Lung microvascular endothelial cell (primary cell): Measurements from ENCODE around the gene GLDC. TPM values are rescaled to one million over a fixed set of nuclear protein-coding genes. Genes with fewer than 3 reads are reported as not detected.
A peak's percentile ranks its signal among the peaks of the same experiment; 100 is the strongest.
"Not testable (repeated sequence)": the region's sequence is repeated elsewhere in the genome, so short reads cannot be mapped to it uniquely, and the experiment has no call there.

Experiments
- DNase-seq, 2 donors: peaks; one replicate each; pipeline versions ENCODE4 v3.0.0 to v3.0.0-alpha.2; 2010; ENCODE audit warnings: low read depth in 2 of 2
- total RNA-seq: library from RNA; depleted of rRNA; stranded (reverse); fragments of >200 nt; gene quantifications from 2 replicates; pipeline ENCODE4 v1.2.1, GENCODE V29; 2014

Gene GLDC
- 1.8 and 3.5 TPM in 2 replicates for total RNA-seq

DNA sequence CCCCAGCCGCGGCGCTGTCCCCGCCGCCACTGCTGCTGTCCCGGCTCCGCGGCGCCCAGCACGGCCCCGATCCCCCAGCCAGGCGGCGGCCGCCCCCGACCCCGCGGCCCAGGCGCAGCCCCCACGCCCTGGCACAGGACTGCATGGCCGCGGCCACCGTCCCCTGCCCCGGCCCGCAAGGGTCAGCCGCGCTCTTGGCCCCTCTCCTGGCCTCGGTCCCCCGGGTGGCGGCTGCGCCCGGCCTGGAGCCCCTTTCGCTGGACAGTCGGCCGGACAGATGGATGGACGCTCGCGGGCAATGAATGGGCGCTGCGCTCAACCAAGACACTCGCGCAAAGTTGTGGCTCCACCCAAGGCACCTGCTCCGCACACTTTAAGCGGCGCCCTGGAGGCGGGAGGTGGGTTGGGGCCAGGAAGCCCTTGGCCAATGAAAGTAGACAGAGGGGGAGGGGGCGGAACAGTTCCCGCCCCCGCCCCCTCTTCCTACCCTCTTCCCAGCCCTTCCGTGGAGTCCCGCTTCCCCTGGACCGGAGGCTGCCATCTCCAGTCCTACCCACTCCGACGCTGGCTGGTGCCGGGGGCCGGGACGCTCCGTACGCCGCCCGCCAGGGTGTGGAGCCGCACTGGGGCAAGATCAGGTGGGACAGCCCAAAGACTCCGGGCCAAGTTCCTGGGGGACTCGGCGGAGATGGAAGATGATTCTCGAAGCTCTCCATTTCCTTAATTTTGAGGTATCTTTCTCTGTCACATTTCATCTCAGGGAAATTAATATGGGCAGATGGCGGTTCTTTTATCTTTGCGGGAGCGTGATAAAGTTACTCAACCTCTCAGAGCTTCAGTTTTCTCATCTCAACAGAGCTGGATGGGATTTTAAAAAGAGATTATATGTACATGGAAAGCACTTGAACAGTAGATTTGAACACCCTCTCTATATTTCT, at the start of gene GLDC:
Gene GLDC, minus strand, starts transcription at position 375 of the 938 bp plus-strand sequence. Its CDS starts 230 bp downstream, at position 145.
- peak in 1 of 2 donors; percentile 41 for DNase-seq

DNA sequence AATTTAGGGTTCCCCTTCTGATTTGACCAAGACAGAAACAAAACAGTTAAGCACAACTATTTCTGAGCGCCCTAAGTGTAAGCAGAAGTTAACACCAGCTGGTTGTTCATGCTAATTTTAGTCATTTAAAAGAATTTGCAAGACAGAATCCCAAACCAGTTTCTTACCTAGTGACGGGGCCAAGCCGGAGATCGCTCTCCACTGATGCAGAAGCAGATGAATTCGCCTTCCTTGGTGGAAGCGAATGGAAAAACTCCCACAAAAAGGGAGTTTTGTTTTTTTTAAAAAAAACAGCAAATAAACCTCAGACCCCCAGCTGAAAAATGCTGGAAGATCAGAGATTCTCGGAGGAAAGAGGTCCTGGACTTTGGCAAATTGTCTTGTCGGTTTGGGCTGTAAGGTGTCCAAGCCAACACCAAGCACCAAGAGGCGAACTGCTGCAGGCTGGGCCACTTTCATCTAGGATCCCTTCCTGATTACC, 47.4 kb upstream of the GLDC start:
- no peak for DNase-seq

- DNase-seq, result no peak
These were observed 46.9 kb upstream of the GLDC start for GRCh38 chr9:6692433-6692832.

- not testable (repeated sequence) for DNase-seq
These were observed 45.1 kb upstream of the GLDC start for GRCh38 chr9:6690675-6691070.

DNA sequence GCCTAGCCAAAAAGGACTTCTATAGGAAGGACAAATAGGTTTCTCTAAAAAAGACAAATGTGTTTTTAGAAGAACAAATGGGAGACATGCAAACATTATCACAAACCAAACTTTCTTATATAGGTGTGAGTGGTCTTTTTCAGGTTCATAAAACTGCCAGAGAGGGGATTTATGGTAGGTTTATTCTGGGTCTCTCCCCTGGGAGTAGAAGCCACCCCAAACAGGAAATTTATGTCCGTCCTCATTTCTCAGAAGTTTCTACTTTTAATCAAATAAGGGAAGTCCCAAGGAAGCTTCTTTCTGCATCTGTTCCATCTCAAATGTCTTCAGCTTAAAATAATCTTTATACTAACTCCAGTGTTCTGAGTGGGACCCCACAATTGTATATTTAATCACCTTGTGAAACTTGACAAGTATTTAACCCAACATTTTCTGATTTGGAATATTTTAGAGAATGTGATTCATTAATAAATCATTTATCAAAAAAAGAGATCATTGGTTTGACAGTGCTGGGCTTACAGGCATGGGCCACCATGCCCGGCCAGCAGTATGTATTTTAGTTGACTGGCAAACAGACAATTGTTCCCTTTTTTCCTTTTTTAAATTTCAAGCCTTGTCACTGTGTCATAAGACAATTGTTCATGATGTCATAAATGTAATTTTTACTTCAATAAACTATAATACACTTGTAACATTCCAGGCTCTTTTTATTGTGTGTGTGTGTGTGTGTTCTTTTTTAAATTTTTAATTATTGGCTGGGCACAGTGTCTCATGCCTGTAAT, 44.6 kb upstream of the GLDC start:
- no peak for DNase-seq

DNA sequence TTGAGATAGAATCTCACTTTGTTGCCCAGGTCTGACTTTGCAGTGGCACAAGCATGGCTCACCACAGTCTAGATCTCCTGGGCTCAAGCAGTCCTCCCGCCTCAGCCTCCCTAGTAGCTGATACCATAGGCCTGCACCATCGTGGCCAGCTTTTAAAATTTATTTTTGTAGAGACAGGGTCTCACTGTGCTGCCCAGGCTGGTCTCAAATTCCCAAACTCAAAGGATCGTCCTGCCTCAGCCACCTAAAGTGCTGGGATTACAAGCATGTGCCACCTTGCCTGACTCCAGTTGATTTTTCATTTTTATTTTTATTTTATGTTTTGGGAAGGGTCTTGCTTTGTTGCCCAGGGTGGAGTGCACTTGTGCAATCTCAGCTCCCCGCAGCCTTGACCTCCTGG, 41.7 kb upstream of the GLDC start:
- no peak for DNase-seq

DNA sequence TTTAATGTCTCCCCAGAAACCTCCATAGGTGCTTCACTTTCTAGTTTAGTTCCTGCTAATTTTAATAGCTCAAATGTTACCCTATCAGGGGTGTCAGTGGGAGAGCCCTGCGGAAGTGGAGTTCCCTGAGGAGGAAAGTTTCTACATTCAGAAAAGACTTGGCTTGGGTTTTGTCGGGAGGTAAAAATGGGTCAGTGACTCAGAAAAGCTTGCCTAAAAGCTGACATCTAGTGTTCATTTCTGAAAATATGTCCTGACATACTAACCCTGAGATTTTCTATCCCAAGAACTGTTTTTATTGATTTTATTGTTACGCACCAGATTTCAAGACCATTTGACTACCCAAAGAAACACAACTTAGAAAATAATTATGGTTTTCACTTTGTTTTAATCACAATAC, 40.9 kb upstream of the GLDC start:
- peak; percentile 20 to 38 for DNase-seq

DNA sequence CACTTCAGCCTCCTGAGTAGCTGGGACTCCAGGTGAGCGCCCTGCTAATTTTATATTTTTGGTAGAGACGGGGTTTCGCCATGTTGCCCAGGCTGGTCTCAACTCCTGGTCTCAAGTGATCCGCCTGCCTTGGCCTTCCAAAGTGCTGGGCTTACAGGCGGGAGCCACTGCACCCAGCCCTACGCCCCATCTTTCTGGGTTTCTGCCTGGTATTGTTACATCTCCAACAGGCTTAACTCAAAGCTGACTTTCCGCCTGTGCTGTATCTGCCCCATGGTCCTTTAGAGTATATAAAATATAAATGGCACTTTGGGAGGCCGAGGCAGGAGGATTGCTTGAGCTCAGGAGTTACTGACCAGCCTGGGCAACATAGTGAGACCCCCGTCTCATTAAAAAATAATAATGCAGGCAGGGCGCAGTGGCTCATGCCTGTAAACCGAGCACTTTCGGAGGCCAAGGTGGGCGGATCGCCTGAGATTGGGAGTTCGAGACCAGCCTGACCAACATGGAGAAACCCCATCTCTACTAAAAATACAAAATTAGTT, 36.5 kb upstream of the GLDC start:
- no peak for DNase-seq

GRCh38 chr9:6681147-6681956, 35.8 kb upstream of the GLDC start:
- DNase-seq, result peak; percentile 98 to 99

GRCh38 chr9:6680797-6681146, 35.2 kb upstream of the GLDC start:
- peak; percentile 55 to 83 for DNase-seq

- DNase-seq, result no peak
These were observed 32.3 kb upstream of the GLDC start for GRCh38 chr9:6677803-6678202.

GRCh38 chr9:6676254-6676921, 30.9 kb upstream of the GLDC start:
- no peak for DNase-seq

DNA sequence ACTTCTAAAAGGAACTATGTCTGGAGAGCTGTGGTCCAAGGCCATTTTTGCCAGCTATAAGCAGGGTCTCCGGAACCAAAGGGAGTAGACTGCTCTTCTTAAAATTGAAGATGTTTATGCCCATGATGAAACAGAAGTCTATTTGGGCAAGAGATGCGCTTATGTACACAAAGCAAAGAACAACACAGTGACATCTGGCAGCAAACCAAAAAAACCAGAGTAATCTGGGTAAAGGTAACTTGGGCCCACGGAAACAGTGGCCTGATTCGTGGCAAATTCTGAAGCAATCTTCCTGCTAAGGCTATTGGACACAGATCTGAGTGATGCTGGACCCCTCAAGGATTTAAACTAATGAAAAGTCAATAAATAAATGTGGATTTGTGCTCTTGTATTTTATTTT, 29.7 kb upstream of the GLDC start:
- DNase-seq, result no peak

DNA sequence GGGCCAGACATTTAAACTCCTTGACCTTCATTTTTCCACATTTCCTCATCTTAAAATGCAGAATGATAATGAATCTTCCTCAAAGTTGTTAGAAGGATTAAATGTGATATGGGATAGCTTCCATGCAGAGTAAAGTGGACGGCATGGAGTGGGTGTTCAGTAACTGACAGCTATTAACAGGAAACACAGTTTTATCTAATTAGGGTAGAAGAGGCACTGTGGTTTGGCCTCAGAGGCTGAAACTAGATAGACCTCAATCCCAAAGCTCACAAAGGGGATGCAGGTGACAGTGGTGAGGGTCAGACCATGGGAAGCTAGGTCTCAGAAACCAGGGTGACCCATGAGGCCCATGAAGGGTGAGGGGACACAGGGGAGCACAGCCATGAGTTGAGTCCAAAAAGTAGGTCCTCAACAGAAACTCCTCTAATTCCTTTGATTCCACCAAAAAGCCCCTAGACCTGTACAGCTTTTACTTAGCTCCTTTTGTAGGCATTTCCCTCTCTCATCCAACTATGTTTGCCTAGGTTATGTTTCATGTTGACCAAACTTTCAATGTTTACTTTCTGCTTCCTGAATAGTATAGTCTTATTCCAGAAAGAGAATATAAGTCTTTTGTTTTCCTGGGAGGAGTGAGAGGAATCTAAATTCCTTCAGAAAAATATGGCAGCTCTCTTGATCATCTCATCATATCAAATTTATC, 27.9 kb upstream of the GLDC start:
- DNase-seq, result no peak

DNA sequence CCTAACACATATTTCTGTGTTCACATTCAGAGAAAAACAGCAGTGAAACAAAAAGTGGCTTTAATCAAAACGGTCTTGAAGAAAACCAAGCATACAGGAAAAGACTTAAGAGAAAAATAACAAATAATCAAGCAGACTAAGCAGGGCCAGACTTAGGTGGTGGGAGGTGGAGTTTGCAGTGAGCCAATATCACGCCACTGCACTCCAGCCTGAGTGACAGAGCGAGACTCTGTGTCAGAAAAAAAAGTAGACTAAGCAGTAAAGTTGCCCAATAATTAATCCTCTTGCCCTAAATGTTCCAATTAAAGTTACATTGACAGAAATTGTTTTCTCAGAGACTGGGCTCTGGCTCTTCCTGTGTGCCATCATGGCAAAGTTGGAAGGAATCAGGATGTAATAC, 26.6 kb upstream of the GLDC start:
- DNase-seq, result no peak

DNA sequence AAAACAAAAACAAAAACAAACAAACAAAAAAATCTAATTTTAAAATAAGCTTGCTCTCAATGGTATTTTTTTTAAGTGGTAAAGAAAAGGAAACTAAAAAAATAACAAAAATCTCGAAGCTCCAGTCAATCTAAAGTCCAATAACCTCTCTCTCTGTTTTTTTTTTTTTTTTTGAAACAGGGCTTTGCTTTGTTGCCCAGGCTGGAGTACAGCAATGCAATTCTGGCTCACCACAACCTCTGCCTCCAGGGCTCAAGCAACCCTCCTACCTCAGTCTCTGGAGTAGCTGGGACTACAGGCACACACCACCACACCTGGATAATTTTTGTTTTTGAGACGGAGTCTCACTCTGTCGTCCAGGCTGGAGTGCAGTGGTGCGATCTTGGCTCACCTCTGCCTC, 25.9 kb upstream of the GLDC start:
- DNase-seq, result no peak

DNA sequence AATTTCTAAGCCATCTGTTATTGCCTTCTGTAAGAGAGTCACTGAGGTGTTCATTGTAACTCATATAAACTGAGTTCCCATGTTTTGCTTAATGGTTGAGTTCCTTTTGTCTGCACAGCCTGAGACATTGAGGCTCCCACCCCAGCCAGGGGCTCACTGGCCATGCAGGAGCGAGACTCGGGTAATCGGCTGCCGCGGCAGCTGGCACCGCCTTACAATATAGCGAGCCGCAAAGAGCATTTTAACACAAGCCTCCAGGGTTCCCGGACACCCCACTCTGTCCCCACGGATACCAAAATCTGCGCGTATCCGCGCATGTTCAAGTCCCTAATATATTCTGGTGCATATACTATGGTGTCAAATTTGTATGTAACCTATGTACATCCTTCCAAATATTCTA, 24.4 kb upstream of the GLDC start:
- no peak for DNase-seq

- peak; percentile 13 to 35 for DNase-seq
These were observed 22.2 kb upstream of the GLDC start for GRCh38 chr9:6667633-6668280.

DNA sequence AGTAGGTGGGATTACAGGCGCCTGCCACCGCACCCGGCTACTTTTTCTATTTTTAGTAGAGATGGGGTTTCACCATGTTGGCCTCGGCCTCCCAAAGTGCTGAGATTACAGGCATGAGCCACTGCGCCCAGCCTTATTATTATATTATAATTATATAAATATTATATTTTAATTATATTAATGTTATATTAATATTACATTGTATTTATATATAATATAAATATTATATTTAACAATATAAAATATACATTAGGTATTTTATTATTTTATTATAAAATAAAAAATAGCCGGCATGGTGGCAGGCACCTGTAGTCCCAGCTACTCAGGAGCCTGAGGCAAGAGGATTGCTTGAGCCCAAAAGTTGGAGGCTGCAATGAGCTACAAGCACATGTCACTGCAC, 21.6 kb upstream of the GLDC start:
- no peak for DNase-seq

DNA sequence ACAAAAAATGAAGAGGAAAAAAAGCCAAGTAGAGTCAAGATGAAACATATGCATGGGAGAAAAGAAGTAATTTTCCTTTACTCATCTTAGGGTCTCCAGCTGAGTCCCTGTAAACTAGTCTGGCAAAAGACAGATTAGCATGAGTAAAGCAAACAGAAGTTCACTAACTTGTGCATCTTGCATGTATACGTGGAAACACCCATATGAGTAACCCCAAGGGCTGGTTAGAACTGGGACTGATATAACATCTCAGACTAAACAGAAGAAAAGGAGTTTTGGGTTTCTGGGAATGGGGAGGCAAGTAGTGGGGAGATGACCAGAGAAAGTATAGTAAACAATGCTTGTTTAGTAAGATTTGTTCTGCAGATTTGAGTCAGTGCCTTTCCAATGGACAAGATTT, 20.1 kb upstream of the GLDC start:
- DNase-seq, result no peak
